GM12878 (cell line): ENCODE data around the gene ABTB1. TPM values are rescaled to one million over a fixed set of nuclear protein-coding genes. Genes with fewer than 3 reads are reported as not detected.
A peak's percentile ranks its signal among the peaks of the same experiment; 100 is the strongest.

Source experiments
- ATAC-seq: fragments of 200-7000 bp; cut with Tn5 transposase; 3 replicates; pipeline ENCODE4 v1.9.1; 2020; ENCODE audit warnings: mild to moderate bottlenecking, moderate library complexity
- BruUV-seq: library from RNA; stranded (reverse); fragments of 400-500 nt; replicated peaks from 2 replicates; lab custom pipeline; 2021; lab: Mats Ljungman, UMichigan
- CTCF ChIA-PET: fragments of 300-600 bp; sonication (Branson Sonifier 250); formaldehyde crosslinking; extraction: SDS; loops from one replicate; lab custom pipeline; 2021; ENCODE audit warnings: inconsistent platforms; lab: Yijun Ruan, JAX
- POLR2A ChIA-PET: fragments of 350-600 bp; formaldehyde crosslinking; extraction: SDS; loops from one replicate; lab custom pipeline; 2021; ENCODE audit warnings: inconsistent platforms; lab: Charles Lee
- RAD21 ChIA-PET: fragments of 300-600 bp; sonication (Branson Sonifier 250); formaldehyde crosslinking; loops from one replicate; lab custom pipeline; 2023; ENCODE audit warnings: antibody characterized with exemption; ENCODE audit not compliant: unreplicated experiment; lab: Charles Lee
- SMC1A ChIA-PET: fragments of 300-600 bp; sonication (Branson Sonifier 250); formaldehyde crosslinking; loops from one replicate; lab custom pipeline; 2023; ENCODE audit not compliant: unreplicated experiment, uncharacterized antibody; lab: Charles Lee
- DNase-seq: peaks from one replicate; pipeline ENCODE4 v3.0.0-alpha.2; 2011; ENCODE audit warnings: low read depth, low spot score
- FAIRE-seq: peaks from 3 replicates; lab custom pipeline; 2011; peaks lifted over from hg19 to GRCh38; lab: Jason Lieb, UNC
- H2AFZ ChIP-seq: 2 replicates; pipeline ENCODE4 v1.6.0; 2011; ENCODE audit warnings: low read depth, low read length, control low read depth; ENCODE audit not compliant: control insufficient read depth
- H3K27ac ChIP-seq: 2 replicates; pipeline ENCODE4 v1.5.1; 2011; ENCODE audit warnings: control low read depth; ENCODE audit not compliant: control insufficient read depth, insufficient read depth
- H3K27me3 ChIP-seq, 2 experiments: replicated peaks in 1 of 2; 2 replicates each; pipeline versions ENCODE4 v1.6.0 to v1.6.1; 2011; ENCODE audit warnings: low read length in 1 of 2; ENCODE audit not compliant: control insufficient read depth in 2 of 2, insufficient read depth in 2 of 2
- H3K36me3 ChIP-seq, 2 experiments: 2 replicates each; pipeline ENCODE4 v1.5.1; 2011; ENCODE audit warnings: low read length in 1 of 2; ENCODE audit not compliant: control insufficient read depth in 2 of 2, insufficient read depth in 2 of 2
- H3K4me1 ChIP-seq: 2 replicates; pipeline ENCODE4 v1.6.1; 2011; ENCODE audit warnings: mild to moderate bottlenecking, low read length, moderate library complexity, mixed read lengths; ENCODE audit not compliant: control insufficient read depth, insufficient read depth
- H3K4me2 ChIP-seq: 2 replicates; pipeline ENCODE4 v1.6.0; 2011; ENCODE audit warnings: control low read depth; ENCODE audit not compliant: control insufficient read depth, insufficient read depth
- H3K4me3 ChIP-seq: fragments of 200-600 bp; sonication (generic); 2 replicates; pipeline ENCODE4 v1.5.1; 2016
- H3K79me2 ChIP-seq: 2 replicates; pipeline ENCODE4 v1.6.0; 2011; ENCODE audit warnings: low read length; ENCODE audit not compliant: control insufficient read depth, insufficient read depth
- H3K9ac ChIP-seq: 2 replicates; pipeline ENCODE4 v1.8.0; 2011; ENCODE audit warnings: low read length, control low read depth, mixed read lengths; ENCODE audit not compliant: control insufficient read depth, insufficient read depth
- H3K9me3 ChIP-seq: replicated peaks from 3 replicates; pipeline ENCODE4 v1.5.1; 2011; ENCODE audit warnings: mild to moderate bottlenecking, low read length; ENCODE audit not compliant: control insufficient read depth, insufficient read depth
- H4K20me1 ChIP-seq: 2 replicates; pipeline ENCODE4 v1.6.0; 2011; ENCODE audit not compliant: control insufficient read depth, insufficient read depth
- EP300 ChIP-seq, 2 experiments: fragments of 150-350 bp in 1 of 2; IDR thresholded peaks; 2 replicates each; pipeline ENCODE4 v1.6.1; 2011 to 2012; ENCODE audit warnings: low read depth in 2 of 2, low read length in 2 of 2, borderline replicate concordance in 1 of 2, improper control_type of control experiment in 1 of 2, inconsistent platforms in 1 of 2; ENCODE audit not compliant: control insufficient read depth in 1 of 2
- HDGF ChIP-seq: fragments of 450-650 bp; IDR thresholded peaks from 2 replicates; pipeline ENCODE4 v1.6.1; 2016; ENCODE audit warnings: antibody characterized with exemption
- NFXL1 ChIP-seq: fragments of 450-650 bp; IDR thresholded peaks from 2 replicates; pipeline ENCODE4 v1.6.1; 2017; ENCODE audit warnings: antibody characterized with exemption, mild to moderate bottlenecking, borderline replicate concordance
- NFYB ChIP-seq: IDR thresholded peaks from 2 replicates; pipeline ENCODE4 v1.6.1; 2011; ENCODE audit warnings: low read depth, mild to moderate bottlenecking, low read length, improper control_type of control experiment, moderate library complexity; ENCODE audit not compliant: insufficient read depth
- NR2F1 ChIP-seq: fragments of 450-650 bp; conservative IDR thresholded peaks from 2 replicates; pipeline ENCODE4 v1.6.1; 2017; ENCODE audit warnings: mild to moderate bottlenecking
- PAX5 ChIP-seq: IDR thresholded peaks from 2 replicates; pipeline ENCODE4 v1.6.1; 2011; ENCODE audit warnings: low read depth, low read length, borderline replicate concordance
- PML ChIP-seq: IDR thresholded peaks from 2 replicates; pipeline ENCODE4 v1.6.1; 2012; ENCODE audit warnings: low read length, inconsistent platforms
- RB1 ChIP-seq: fragments of 450-650 bp; formaldehyde crosslinking; IDR thresholded peaks from 2 replicates; pipeline ENCODE4 v1.6.1; 2017; ENCODE audit warnings: mild to moderate bottlenecking, borderline replicate concordance
- SPI1 ChIP-seq: IDR thresholded peaks from 2 replicates; pipeline ENCODE4 v1.6.1; 2011; ENCODE audit warnings: low read depth, mild to moderate bottlenecking, low read length, moderate library complexity, borderline replicate concordance; ENCODE audit not compliant: insufficient read depth
- STAT1 ChIP-seq: fragments of 450-650 bp; conservative IDR thresholded peaks from 2 replicates; pipeline ENCODE4 v1.6.1; 2014; ENCODE audit warnings: antibody characterized with exemption, mild to moderate bottlenecking
- STAT3 ChIP-seq: IDR thresholded peaks from 2 replicates; pipeline ENCODE4 v1.6.1; 2011; ENCODE audit warnings: low read depth, low read length, improper control_type of control experiment
- TCF12 ChIP-seq: IDR thresholded peaks from 2 replicates; pipeline ENCODE4 v1.6.1; 2011; ENCODE audit warnings: low read depth, mild to moderate bottlenecking, low read length
- ZNF217 ChIP-seq: fragments of 450-650 bp; IDR thresholded peaks from 2 replicates; pipeline ENCODE4 v1.6.1; 2017; ENCODE audit warnings: antibody characterized with exemption, mild to moderate bottlenecking
- WGBS: methylation state at CpG from one replicate; pipeline ENCODE4 v1.1.6; 2016; ENCODE audit warnings: low lambda C conversion rate; ENCODE audit not compliant: insufficient replicate concordance, insufficient coverage; ENCODE audit errors: missing lambda C conversion rate; 5-methylcytosine and 5-hydroxymethylcytosine counted together
- in situ Hi-C: fragments of 300-500 bp; cut with MboI; formaldehyde crosslinking; loops from 9 replicates; pipeline ENCODE4 v1.14.3; 2018; ENCODE audit warnings: mixed read lengths
- intact Hi-C: fragments of 100-400 bp; cut with micrococcal nuclease; formaldehyde crosslinking; loops from one replicate; pipeline ENCODE4 v1.14.2; 2022; ENCODE audit not compliant: unreplicated experiment
- polyA plus RNA-seq, 11 experiments: library from polyadenylated mRNA; depleted of rRNA in 4 of 11; unstranded in 6 of 11; stranded (reverse) in 5 of 11; fragments of >200 nt; fragmentation: Nextera tagmentation in 4 of 11; fragmentation: Illumina TruSeq in 1 of 11; extraction: Ambion mirVana in 4 of 11; extraction: Trizol in 1 of 11; gene quantifications; 1 replicate in 1 of 11; 2 replicates in 10 of 11; pipeline versions ENCODE4 v1.2.1 to v1.2.3, GENCODE V29; 2011 to 2016; ENCODE audit warnings: inconsistent platforms in 2 of 11, missing spikeins in 2 of 11, low read depth in 1 of 11
- total RNA-seq, 4 experiments: library from RNA; depleted of rRNA in 3 of 4; stranded (reverse); fragments of >200 nt in 3 of 4; fragmentation: Illumina TruSeq in 1 of 4; extraction: Trizol in 1 of 4; gene quantifications; 2 replicates each; pipeline versions ENCODE4 v1.2.1 to v1.2.3, GENCODE V29; 2013 to 2021
- TF ChIP-seq, protein P1 (sequence below): IDR thresholded peaks from 2 replicates; pipeline ENCODE4 v1.6.1; 2011; ENCODE audit warnings: borderline replicate concordance, low read depth, mild to moderate bottlenecking, moderate library complexity, mixed read lengths, low read length; ENCODE audit not compliant: insufficient read depth; ENCODE audit errors: extremely low read length
- TF ChIP-seq, protein P2 (sequence below): fragments of 450-650 bp; IDR thresholded peaks from 2 replicates; pipeline ENCODE4 v1.6.1; 2018; ENCODE audit warnings: mild to moderate bottlenecking, low read depth, moderate library complexity; ENCODE audit not compliant: partially characterized antibody

ABTB1 gene
- total and polyA plus RNA-seq, 10 of the 15 experiments (the other 5 are each of a cell fraction or from before 2014, with no cell fraction given) = 0.11 to 10.2 (median 7.1) TPM

GRCh38 chr3:127682561-127682960 lies 9.8 kb downstream of the ABTB1 start:
- no peaks in the 10 kb centered on the region for H3K79me2 ChIP-seq
- no peak overlapping the region for H3K9ac ChIP-seq
- H2AFZ ChIP-seq = no peak overlapping the region
- ChIA-PET SMC1A (interaction anchor here (1.6 to 2.3 kb wide), 2 partner anchors 14 to 279 kb away, joined by 3 to 10 read pairs; no protein-coding TSS in a partner anchor), POLR2A (interaction anchor here (1.4 kb wide), 1 partner anchor 12 kb away, joined by 3 read pairs; no protein-coding TSS in a partner anchor), CTCF (interaction anchor here (0.8 to 1.3 kb wide), 4 partner anchors 14 to 287 kb away, joined by 3 read pairs; no protein-coding TSS in a partner anchor), RAD21 (interaction anchor here (1.0 kb wide), 1 partner anchor 276 kb away, joined by 3 read pairs; no protein-coding TSS in a partner anchor)
- FAIRE-seq = no peak
- BruUV-seq = no TSS peak
- H3K4me3 ChIP-seq = no peak overlapping the region
- in situ Hi-C loops = no loop called here
- H3K9me3 ChIP-seq = no peaks in the 10 kb centered on the region
- no peak overlapping the region for H3K27ac ChIP-seq
- no peaks in the 10 kb centered on the region for H4K20me1 ChIP-seq
- ATAC-seq = no peak
- WGBS = 84% methylated on average over 8 of the region's 8 CpGs
- no peak for TF ChIP-seq RB1
- no peak for TF ChIP-seq STAT1
- no peak for TF ChIP-seq PML
- no peak for TF ChIP-seq NFYB
- TF ChIP-seq, protein P1, sequence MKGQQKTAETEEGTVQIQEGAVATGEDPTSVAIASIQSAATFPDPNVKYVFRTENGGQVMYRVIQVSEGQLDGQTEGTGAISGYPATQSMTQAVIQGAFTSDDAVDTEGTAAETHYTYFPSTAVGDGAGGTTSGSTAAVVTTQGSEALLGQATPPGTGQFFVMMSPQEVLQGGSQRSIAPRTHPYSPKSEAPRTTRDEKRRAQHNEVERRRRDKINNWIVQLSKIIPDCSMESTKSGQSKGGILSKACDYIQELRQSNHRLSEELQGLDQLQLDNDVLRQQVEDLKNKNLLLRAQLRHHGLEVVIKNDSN = no peak
- no peak for TF ChIP-seq NR2F1
- no peak for TF ChIP-seq PAX5
- no peak for TF ChIP-seq ZNF217
- TF ChIP-seq SPI1 = no peak
- TF ChIP-seq HDGF = no peak
- no peak for TF ChIP-seq NFXL1
- TF ChIP-seq EP300 (IDR thresholded peaks at IDR 0.05; ENCODE audit: borderline replicate concordance in 1 of 2, control insufficient read depth in 1 of 2, low read depth in 2 of 2, low read length in 2 of 2) = no peak
- TF ChIP-seq, protein P2, sequence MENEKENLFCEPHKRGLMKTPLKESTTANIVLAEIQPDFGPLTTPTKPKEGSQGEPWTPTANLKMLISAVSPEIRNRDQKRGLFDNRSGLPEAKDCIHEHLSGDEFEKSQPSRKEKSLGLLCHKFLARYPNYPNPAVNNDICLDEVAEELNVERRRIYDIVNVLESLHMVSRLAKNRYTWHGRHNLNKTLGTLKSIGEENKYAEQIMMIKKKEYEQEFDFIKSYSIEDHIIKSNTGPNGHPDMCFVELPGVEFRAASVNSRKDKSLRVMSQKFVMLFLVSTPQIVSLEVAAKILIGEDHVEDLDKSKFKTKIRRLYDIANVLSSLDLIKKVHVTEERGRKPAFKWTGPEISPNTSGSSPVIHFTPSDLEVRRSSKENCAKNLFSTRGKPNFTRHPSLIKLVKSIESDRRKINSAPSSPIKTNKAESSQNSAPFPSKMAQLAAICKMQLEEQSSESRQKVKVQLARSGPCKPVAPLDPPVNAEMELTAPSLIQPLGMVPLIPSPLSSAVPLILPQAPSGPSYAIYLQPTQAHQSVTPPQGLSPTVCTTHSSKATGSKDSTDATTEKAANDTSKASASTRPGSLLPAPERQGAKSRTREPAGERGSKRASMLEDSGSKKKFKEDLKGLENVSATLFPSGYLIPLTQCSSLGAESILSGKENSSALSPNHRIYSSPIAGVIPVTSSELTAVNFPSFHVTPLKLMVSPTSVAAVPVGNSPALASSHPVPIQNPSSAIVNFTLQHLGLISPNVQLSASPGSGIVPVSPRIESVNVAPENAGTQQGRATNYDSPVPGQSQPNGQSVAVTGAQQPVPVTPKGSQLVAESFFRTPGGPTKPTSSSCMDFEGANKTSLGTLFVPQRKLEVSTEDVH = no peak
- no peak for TF ChIP-seq TCF12
- no peak for TF ChIP-seq STAT3
- peak overlapping the region; percentile 28 for H3K4me2 ChIP-seq
- H3K36me3 ChIP-seq = no peaks in the 10 kb centered on the region
- DNase-seq = no peak
- peaks cover 34% of the 10 kb centered on the region for H3K4me1 ChIP-seq
- no peaks in the 10 kb centered on the region for H3K27me3 ChIP-seq
- intact Hi-C loops = no loop called here
